NOMO-1 (cell line): ENCODE measurements around the gene PLA2G12B.
"Not testable (repeated sequence)": the region's sequence is repeated elsewhere in the genome, so short reads cannot be mapped to it uniquely, and the experiment has no call there.

Source experiments
- DNase-seq, 2 experiments: peaks; one replicate each; lab custom pipeline; 2025; ENCODE audit not compliant: unreplicated experiment in 2 of 2; lab: John Stamatoyannopoulos, UW

The PLA2G12B gene

GRCh38 chr10:72954596-72955554, at the start of gene PLA2G12B:
Gene PLA2G12B (minus strand): TSS chr10:72954806. CDS start chr10:72954685, 121 bp downstream.
- no peak for DNase-seq

- DNase-seq, result no peak
These were observed 49.2 kb upstream of the PLA2G12B start for GRCh38 chr10:73003822-73004221.

- no peak for DNase-seq
These were observed 46.4 kb upstream of the PLA2G12B start for GRCh38 chr10:73000973-73001372.

- DNase-seq, result no peak
These were observed 42.5 kb upstream of the PLA2G12B start for GRCh38 chr10:72997099-72997498.

GRCh38 chr10:72995459-72995858, 40.9 kb upstream of the PLA2G12B start:
- not testable (repeated sequence) for DNase-seq

- not testable (repeated sequence) for DNase-seq
These were observed 35.2 kb upstream of the PLA2G12B start for GRCh38 chr10:72989771-72990170.

GRCh38 chr10:72984618-72985017, 30.0 kb upstream of the PLA2G12B start:
- DNase-seq, result not testable (repeated sequence)

GRCh38 chr10:72981882-72982529, 27.4 kb upstream of the PLA2G12B start:
- DNase-seq, result no peak

GRCh38 chr10:72981028-72981881, 26.6 kb upstream of the PLA2G12B start:
- DNase-seq, result no peak

GRCh38 chr10:72980348-72980747, 25.7 kb upstream of the PLA2G12B start:
- DNase-seq, result no peak

GRCh38 chr10:72979709-72980108, 25.1 kb upstream of the PLA2G12B start:
- DNase-seq, result no peak

- no peak for DNase-seq
These were observed 22.3 kb upstream of the PLA2G12B start for GRCh38 chr10:72976886-72977285.

- DNase-seq, result no peak
These were observed 1.4 kb upstream of the PLA2G12B start for GRCh38 chr10:72956001-72956400.

- DNase-seq, result no peak
These were observed 393 bp downstream of the PLA2G12B start for GRCh38 chr10:72954230-72954595.

GRCh38 chr10:72953687-72954086, 919 bp downstream of the PLA2G12B start:
- no peak for DNase-seq

GRCh38 chr10:72952642-72953158, 1.9 kb downstream of the PLA2G12B start:
- no peak for DNase-seq

GRCh38 chr10:72952189-72952588, 2.4 kb downstream of the PLA2G12B start:
- DNase-seq, result no peak

GRCh38 chr10:72951760-72952159, 2.8 kb downstream of the PLA2G12B start:
- no peak for DNase-seq

GRCh38 chr10:72948762-72949161, 5.8 kb downstream of the PLA2G12B start:
- no peak for DNase-seq

GRCh38 chr10:72946963-72947362, 7.6 kb downstream of the PLA2G12B start:
- DNase-seq, result no peak
